B cell (primary cell): ENCODE results near the gene CPNE4.

Experiments
- CTCF ChIP-seq: fragments of 200-600 bp; IDR thresholded peaks from one replicate; pipeline ENCODE4 v1.8.0; 2022; ENCODE audit warnings: antibody characterized with exemption, mild to moderate bottlenecking
- EZH2 ChIP-seq: IDR thresholded peaks from 2 replicates; pipeline ENCODE4 v1.6.1; 2012; ENCODE audit warnings: borderline replicate concordance, low read depth, mild to moderate bottlenecking, moderate library complexity, low read length; ENCODE audit not compliant: insufficient read depth, poor library complexity, severe bottlenecking

- TF ChIP-seq CTCF (no peak), EZH2 (no peak)
Observed at GRCh38 chr3:131883711-131884407, 151.0 kb downstream of the CPNE4 start.
